Left hindlimb (tissue), 1 donor: ENCODE data around the gene PDXP.
A peak's percentile ranks its signal among the peaks of the same experiment; 100 is the strongest.
"Not testable (repeated sequence)": the region's sequence is repeated elsewhere in the genome, so short reads cannot be mapped to it uniquely, and the experiment has no call there.

Experiments
- DNase-seq: peaks from one replicate; pipeline ENCODE4 v3.0.0-alpha.2; 2018

Gene PDXP, protein sequence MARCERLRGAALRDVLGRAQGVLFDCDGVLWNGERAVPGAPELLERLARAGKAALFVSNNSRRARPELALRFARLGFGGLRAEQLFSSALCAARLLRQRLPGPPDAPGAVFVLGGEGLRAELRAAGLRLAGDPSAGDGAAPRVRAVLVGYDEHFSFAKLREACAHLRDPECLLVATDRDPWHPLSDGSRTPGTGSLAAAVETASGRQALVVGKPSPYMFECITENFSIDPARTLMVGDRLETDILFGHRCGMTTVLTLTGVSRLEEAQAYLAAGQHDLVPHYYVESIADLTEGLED

DNA sequence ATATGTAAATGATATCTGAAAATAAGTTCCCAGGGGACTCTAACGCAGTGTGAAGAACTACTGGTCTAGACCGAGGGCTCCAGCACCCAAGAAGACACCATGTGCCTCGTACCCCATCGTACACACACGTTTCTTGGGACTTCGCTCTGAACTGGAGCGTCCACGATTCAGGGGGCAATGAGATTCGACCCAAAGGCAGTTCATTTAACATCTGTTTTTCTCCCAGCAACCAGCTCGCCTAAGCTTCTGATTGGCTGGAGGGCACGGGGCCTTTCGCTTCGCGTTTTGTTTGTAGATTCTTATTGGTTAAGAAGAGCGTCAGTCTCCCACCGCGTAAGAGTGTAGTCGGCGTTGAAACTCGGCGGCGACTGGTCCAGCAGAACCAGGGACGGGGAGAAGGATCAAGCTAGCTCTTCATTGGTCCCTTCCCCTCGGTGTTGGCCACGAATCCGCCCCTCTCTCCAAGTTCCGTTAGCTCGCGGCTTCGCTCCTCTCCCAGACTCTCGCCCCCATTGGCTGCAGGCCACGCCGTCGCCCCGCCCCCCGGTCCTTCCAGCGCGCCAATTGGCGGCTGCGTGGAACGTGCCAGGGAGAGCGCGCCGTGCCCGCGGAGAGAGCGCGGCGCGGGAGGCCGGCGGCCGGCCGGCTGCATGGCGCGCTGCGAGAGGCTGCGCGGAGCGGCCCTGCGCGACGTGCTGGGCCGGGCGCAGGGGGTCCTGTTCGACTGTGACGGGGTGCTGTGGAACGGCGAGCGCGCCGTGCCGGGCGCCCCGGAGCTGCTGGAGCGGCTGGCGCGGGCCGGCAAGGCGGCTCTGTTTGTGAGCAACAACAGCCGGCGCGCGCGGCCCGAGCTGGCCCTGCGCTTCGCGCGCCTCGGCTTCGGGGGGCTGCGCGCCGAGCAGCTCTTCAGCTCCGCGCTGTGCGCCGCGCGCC, at the start of gene PDXP:
Gene PDXP (plus strand): TSS at position 591 of the 933 bp plus-strand sequence. CDS start 60 bp downstream, at position 651.
- DNase-seq: peak; percentile 100

DNA sequence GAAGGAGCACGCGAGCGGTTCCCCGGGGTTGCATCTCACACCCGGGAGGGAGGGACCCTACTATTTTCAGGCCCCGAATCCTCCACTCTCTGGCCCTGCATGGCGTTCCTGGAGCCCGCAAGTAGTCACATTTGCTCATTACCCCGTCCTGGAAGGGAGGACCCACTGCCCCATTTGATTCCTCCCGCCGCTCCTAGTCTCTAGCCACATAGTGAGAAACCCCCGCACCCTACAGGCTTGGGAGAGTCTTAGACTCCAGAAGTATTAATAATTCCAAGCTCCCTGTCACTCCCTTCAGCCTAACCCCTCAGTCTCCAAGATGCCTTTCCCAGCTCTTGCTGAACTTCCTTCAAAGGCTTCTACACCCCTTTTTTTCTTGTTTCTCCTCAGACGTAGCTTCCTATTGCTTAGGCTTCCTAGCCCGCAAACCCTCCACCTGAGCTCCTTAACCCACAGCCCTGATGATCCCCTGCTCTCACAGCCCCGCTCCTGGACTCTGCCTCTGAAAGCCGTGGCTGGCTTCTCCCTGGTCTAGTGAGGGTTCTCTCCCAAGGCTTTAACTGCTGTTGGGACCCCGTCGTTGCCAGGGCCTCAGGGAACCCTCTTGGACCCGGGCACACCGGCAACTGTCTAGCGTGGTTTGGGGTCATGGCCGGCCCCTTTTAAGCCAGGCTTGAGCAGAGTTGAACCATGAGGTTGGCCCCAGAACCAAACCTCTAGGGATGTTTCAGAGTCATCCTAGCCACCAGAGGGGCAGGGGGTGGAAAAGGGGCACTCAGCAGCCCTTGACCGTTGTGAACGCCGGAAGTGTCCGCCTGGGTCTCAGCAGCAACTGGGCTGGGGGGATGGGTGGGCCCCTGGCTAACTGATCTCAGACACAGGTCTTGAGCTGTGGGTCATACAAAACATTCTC, 49.0 kb upstream of the PDXP start:
- no peak for DNase-seq

DNA sequence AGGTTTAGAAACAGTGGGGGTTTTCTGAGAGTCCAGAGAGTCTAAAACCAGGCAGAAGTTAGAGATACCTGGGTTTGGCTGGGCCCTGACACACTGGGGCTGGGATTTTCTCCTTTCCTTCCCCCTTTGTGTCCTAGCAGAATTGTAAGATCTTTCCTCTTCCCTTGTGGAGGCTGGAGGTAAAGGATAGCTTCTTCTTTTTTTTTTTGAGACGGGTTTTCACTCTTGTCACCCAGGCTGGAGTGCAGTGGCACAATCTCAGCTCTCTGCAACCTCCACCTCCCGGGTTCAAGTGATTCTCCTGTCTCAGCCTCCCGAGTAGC, 48.4 kb upstream of the PDXP start:
- DNase-seq: not testable (repeated sequence)

DNA sequence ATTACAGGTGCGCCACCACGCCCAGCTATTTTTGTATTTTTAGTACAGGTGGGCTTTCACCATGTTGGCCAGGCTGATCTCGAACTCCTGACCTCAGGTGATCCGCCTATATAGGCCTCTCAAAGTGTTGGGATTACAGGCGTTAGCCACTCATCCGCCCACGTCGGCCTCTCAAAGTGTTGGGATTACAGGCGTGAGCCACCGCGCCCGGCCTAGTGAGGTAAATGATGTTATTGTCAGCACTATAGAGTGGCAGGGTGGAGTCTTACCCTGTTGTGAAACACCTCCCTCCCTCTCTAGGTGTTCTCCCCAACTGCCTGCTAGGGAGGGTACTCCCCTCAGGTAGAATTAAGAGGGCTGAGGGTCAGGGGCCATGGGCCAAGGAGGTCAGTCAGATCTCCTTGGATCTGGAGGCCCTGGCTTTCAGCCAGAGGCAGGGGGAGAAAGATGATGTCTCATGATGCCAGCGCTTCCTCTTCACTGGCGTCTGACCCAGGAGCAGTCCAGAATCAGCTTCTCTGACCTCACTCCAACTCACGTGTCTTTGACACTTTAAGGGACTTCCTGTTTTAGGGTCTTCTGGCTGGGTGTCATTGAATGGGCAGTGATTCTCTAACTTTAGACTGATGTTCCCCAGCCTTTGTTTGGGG, 47.9 kb upstream of the PDXP start:
- no peak for DNase-seq

DNA sequence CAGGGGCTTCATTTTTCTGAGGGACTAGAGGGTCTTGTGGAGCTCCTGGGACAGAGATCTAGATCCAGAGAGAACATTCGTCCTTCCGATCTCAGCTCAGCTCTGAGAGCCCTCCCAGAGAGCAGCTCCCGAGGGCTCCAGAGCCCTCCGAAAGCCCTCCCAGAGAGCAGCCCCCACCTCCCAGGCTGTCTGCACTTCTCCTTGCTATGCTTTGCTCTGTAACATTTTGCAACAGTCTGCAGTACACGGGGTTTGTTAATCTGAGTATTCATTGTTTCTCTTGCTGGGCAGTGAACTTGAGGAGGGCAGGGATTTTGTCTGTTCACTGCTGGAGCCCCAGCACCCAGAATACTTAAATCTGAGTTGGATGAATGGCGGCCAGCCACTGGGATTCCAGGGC, 47.3 kb upstream of the PDXP start:
- no peak for DNase-seq

DNA sequence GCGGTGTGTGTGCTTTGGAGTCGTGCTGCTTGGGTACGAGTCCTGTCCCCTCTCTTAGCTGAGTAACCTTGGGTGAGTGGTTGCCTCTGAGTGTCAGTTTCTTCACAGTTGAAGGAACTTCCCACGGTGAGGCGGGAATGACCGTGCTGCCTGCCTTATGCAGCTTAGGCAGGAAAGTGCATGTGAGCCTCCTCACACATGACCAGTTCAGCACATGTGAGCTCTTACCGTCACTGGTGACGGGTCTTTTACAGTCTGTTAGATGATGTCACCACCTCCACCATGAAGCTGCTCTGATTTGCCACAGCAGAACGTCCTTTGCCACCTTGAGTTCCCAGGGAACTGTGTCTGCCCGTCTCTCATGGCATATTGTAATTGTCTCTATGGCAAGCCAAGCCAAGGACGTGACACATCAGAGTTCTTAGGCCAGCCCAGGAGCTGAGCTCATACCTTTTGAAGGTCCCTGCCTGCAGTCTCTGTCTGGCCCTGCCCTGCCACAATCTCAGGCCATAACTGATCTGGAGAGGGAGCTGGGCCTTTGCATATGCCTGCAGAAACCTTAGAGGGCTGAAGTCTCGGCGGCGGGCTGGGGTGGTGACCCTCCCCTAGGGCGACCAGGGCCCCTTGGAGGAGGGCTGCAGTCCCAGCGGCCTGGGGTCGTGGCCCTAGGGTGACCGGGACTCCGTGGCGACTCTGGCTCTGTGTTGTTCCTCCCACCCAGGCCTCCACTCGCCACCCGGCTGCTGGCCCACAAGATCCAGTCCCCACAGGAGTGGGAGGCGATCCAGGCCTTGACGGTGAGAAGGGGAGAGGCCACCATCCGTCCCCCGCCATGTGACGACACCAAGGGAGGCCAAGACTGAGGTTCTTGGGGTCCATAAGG, 42.1 kb upstream of the PDXP start:
- no peak for DNase-seq

DNA sequence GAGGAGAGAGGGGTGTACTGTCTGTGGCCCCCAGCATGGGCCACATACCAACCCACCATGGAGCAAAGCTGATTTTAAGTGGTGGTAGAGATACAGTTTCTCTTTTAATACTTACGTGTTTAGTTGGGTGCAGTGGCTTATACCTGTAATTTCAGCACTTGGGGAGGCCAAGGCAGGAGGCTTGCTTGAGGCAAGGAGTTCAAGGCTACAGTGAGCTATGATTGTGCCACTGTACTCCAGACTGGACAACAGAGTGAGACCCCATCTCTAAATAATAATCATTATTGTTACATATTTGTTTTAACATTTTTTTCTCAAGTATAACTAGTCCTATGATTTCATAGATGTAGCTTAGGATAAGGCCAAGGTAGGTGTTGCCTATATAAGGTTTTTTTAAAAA, 41.1 kb upstream of the PDXP start:
- no peak for DNase-seq

DNA sequence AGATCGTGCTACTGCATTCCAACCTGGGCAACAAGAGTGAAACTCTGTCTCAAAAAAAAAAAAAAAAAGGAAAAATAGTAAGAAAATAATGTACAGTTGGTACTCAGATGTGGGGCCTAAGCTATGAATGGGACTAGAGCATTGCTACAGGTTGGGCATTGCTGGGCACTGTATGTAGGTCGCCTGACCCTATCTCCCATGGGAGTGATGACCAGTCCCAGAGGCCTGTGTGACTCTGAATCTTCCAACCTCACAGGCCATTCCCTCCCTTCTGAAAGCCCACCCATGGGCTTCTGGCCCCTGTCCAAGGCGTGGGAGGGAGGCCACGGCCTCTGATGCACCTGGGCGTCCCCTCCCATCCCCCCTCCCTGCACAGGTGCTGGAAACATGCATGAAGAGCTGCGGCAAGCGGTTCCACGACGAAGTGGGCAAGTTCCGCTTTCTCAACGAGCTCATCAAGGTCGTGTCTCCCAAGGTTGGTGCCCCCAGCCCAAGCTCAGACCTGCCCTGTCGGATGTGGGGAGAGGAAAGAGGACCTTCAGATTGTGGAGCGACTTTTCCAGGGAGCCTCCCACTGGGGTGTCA, 40.4 kb upstream of the PDXP start:
- DNase-seq: no peak

DNA sequence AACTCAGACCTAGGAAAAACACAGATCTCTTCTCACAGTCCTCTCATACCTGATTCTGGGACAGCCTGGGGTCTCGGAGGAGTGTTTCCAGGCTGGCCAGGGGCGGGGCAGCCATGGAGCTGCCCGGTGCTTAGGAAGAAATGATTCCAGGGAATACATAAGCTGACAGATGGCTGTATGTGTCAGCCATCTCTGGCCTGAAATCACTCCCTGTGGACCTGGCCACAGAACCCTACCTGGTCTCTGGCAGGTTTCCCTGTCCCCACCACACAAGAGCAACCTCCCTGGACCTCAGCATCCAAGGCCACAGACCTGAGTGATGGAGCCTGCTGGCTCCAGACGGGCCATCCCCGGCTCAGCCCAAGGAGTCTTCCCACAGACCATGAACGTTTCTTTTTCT, 39.8 kb upstream of the PDXP start:
- no peak for DNase-seq

DNA sequence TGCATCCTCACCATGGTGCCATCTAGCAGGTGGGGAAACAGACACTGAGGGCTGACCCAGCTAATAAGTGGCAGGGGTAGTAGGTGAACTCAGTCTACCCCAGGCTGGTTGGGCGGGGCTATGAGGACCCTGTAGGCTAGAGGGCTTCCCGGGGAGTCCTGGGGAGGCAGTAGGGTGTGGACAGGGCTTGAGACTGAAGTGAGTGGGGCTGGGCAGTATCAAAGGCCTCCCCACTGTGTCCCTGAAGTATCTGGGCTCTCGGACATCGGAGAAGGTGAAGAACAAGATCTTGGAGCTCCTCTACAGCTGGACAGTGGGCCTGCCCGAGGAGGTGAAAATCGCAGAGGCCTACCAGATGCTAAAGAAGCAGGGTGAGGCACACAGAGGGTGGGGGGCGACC, 38.5 kb upstream of the PDXP start:
- DNase-seq: no peak

DNA sequence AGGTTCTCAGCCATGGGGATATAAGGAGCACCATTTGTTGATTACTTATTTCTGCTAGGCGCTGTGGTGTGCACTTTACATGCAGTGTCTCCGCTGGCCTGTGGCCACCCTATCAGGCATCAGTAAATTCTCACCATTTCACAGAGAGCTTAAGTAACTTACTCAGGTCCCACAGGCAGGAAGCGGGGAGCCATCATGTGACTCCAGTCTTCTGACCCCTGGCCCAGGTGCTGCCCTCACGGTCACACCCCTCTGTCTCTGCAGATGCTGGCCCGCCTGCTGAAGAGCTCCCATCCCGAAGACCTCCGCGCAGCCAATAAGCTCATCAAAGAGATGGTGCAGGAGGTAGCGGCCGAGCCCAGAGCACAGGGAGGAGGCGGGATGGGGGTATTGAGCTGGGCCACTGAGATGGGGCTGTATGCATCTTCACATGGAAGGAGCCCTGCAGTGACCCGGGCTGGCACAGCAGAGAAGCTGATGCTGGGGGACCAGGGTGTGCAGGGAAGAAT, 37.1 kb upstream of the PDXP start:
- no peak for DNase-seq

DNA sequence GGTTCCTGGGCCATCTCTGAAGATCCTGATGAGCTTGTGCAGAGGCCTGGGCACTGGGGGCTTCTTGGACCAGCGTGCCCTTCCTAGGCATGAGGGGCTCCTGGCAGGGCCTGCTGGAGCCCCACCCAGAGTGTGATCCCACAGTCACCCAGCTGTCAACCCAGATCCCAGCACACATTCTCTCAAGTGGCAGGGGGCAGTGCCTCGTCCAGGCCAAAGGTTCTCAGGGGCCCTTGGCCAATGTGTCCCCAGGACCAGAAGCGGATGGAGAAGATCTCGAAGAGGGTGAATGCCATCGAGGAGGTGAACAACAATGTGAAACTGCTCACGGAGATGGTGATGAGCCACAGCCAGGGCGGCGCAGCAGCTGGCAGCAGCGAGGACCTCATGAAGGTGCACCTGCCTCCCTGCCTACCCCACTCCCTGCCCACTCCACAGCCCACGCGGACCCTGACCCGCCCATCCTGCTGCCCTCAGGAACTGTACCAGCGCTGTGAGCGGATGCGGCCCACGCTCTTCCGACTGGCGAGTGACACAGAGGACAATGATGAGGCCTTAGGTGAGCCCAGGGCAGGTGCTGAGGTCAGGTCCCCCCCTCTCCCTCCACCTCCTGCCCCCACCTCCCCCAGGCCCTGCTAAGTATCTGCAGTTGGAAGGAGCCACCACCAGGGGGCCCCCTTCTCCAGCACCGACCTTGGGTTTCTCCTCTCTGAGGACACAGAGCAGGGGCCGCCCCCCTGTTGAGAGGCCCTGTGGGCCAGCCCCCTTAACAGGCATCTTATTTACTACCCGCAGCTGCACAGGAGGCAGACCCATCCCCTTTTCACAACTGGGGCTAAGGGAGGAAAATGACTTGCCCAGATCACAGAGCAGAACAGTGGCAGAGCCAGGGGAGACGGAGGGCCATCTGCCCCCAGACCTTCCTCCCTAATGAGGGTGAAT, 35.2 kb upstream of the PDXP start:
- peak; percentile 80 for DNase-seq

DNA sequence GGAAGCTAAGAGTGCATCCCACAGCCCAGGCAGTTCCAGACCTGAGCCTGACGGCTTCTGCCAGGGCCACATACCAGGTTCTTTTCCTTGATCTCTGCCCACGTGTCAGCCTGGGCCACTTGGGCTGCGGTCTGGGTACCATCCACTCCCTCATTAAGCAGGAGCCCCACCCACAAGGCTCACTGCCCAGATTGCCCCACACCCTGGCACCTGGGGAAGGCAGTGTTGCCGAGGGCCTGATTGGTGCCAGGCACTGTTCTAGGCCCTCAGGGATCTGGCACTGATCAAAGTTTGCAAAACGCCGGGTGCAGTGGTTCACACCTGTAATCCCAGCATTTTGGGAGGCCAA, 34.5 kb upstream of the PDXP start:
- DNase-seq: no peak

DNA sequence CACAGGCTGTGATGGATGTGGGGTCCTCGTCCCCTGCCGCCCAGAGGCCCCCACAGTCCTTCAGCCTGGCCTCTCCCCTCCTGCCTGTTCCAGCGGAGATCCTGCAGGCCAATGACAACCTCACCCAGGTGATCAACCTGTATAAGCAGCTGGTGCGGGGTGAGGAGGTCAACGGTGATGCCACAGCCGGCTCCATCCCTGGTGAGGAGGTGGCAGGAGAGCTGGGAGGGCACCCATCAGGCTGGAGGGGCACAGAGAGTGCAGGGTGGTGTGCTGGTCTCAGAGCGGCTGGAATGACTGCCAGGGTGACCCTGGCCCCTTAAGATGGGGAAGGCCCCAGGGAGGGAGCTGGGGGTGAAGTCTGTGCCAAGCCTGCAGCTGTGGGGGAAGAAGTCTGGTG, 33.6 kb upstream of the PDXP start:
- DNase-seq: no peak

DNA sequence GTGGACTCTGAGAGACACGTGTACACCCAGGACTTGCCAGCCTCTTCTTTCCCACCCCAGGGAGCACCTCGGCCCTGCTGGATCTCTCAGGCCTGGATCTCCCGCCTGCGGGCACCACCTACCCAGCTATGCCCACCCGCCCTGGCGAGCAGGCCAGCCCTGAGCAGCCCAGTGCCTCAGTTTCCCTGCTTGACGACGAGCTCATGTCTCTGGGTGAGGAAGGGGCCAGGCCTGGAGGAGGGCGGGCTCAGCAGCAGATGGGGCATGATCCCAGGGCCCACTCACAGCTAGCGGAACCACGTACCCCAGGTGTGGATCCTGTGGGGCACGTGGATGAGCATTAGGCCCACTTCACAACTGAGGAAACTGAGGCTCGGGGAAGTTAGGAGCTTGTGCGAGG, 32.8 kb upstream of the PDXP start:
- DNase-seq: no peak

DNA sequence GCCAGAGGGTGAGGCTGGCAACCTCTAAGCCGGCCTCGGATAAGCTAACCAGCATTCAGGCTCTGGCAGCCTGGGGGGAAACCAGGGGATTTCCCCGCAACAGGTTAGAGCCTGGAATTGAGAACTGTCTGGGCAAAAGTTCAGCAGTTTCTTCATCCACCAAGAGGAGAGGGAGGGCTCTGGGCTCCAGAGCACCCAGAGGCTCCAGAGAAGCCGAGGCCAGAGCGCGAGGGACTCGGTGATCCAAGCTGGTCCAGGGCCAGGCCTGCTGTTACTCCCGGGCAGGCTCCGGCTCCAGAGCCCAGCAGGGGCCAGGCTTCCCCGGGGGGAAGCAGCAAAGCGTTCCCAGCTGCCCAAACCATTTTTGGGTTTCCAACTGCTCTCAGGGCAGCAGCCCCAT, 32.4 kb upstream of the PDXP start:
- DNase-seq: peak; percentile 43

DNA sequence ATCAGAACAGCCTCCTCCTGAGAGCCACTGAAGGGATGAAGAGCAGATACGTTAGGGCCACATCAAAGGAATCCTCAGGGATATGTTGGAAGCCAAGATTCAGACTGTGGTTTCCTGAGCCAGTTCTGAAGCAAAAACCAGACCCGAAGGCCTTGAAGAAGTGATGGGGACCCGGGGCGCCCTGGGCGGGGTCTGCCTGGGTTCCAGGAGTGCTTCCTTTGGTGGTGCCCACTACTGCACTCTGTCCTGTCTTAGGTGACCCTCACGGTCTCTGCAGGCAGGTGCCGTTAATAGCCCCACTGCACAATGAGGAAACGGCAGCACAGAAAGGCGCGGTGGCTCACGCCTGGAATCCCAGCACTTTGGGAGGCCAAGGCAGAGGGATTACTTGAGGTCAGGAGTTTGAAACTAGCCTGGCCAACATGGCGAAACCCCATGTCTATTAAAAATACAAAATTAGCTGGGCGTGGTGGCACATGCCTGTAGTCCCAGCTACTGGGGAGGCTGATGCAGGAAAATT, 31.9 kb upstream of the PDXP start:
- DNase-seq: no peak

DNA sequence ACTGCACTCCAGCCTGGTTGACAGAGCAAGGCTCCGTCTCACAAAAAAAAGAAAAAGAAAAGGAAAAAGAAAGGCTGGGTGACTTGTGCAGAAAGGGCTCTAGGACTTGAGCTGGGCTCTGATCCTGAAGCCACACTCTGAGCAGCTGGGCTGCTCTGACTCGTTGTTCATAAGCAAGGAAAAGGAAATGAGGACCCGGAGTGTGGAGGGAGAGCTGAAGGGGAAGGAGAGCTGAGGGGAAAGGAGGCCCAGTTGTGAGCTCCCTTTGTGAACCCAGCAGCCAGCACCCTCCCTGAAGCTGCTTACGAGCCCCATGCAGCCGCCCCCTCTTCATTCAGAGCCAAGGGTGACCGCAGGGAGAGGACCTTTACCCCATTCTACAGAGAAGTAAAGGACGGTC, 31.4 kb upstream of the PDXP start:
- no peak for DNase-seq

DNA sequence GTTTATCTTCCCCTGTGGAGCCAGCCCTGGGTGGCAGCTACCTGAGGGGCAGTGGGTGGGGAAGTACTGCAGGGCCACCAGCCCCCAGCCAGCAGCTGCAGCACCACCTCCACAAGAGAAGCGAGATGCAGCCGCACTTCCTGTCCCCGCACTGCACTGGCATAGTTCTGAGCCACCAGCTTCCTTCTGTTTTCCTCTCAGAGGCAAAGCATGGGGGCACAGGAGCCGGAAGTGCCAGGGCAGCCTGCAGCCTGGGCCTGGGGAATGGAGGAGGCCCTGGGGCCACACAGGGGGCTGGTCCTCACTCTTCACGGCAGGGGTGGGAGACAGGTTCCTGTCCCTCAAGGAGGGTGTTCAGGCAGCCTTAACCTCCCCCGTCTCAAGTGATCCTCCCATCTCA, 31.0 kb upstream of the PDXP start:
- DNase-seq: no peak

DNA sequence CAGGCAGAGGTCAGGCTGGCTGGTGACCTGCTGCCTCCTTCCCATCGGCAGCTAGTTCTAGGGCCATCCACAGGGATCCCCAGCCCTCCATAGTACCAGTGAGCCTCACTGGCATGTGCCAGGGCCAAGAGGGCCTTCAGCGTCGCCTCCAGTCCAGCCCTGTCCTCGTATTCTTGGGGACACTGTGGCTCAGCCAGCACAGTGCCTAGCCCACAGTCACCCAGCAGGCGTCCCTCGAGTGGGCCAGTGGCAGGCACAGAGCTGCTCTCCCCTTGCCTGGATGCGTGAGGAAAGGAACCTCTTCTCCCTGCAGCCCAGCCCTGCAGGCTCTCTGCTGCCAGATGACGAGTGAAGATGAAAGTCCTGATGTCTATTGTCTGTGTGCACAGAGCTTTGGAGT, 29.7 kb upstream of the PDXP start:
- DNase-seq: no peak
